Activated CD4-positive, CD25-positive, alpha-beta regulatory T cell treated with anti-CD3 and anti-CD28 coated beads, Interleukin-2, amount 50 U/mL, for 72 hours (primary cell): Measurements from ENCODE around the gene GOLGA8A.
"Not testable (repeated sequence)": the region's sequence is repeated elsewhere in the genome, so short reads cannot be mapped to it uniquely, and the experiment has no call there.

Experiments
- DNase-seq: peaks from one replicate; pipeline ENCODE4 v3.0.0; 2021

The GOLGA8A gene

GRCh38 chr15:34437687-34438086, at the start of gene GOLGA8A:
Gene GOLGA8A (minus strand): TSS chr15:34437808. CDS start chr15:34389691, 48,117 bp downstream.
- peak; percentile 84 for DNase-seq

GRCh38 chr15:34483644-34484043, 46.0 kb upstream of the GOLGA8A start:
- DNase-seq: no peak

GRCh38 chr15:34481370-34481769, 43.8 kb upstream of the GOLGA8A start:
- DNase-seq: no peak

GRCh38 chr15:34473840-34474239, 36.2 kb upstream of the GOLGA8A start:
- no peak for DNase-seq

- no peak for DNase-seq
Observed at GRCh38 chr15:34472947-34473346, 35.3 kb upstream of the GOLGA8A start.

- no peak for DNase-seq
Observed at GRCh38 chr15:34470892-34471291, 33.3 kb upstream of the GOLGA8A start.

- no peak for DNase-seq
Observed at GRCh38 chr15:34470091-34470490, 32.5 kb upstream of the GOLGA8A start.

- no peak for DNase-seq
Observed at GRCh38 chr15:34461730-34462129, 24.1 kb upstream of the GOLGA8A start.

- no peak for DNase-seq
Observed at GRCh38 chr15:34460451-34460850, 22.8 kb upstream of the GOLGA8A start.

GRCh38 chr15:34456658-34457057, 19.1 kb upstream of the GOLGA8A start:
- DNase-seq: no peak

- DNase-seq: no peak
Observed at GRCh38 chr15:34442891-34443290, 5.3 kb upstream of the GOLGA8A start.

- no peak for DNase-seq
Observed at GRCh38 chr15:34439878-34440277, 2.3 kb upstream of the GOLGA8A start.

- DNase-seq: peak; percentile 60
Observed at GRCh38 chr15:34436956-34437442, 609 bp downstream of the GOLGA8A start.

- no peak for DNase-seq
Observed at GRCh38 chr15:34436126-34436955, 1.3 kb downstream of the GOLGA8A start.

- DNase-seq: no peak
Observed at GRCh38 chr15:34435658-34436057, 1.9 kb downstream of the GOLGA8A start.

- no peak for DNase-seq
Observed at GRCh38 chr15:34434627-34435305, 2.8 kb downstream of the GOLGA8A start.

- not testable (repeated sequence) for DNase-seq
Observed at GRCh38 chr15:34433956-34434626, 3.5 kb downstream of the GOLGA8A start.

GRCh38 chr15:34430642-34431041, 7.0 kb downstream of the GOLGA8A start:
- DNase-seq: not testable (repeated sequence)

GRCh38 chr15:34423425-34424090, 14.1 kb downstream of the GOLGA8A start:
- not testable (repeated sequence) for DNase-seq

- DNase-seq: not testable (repeated sequence)
Observed at GRCh38 chr15:34420953-34421352, 16.7 kb downstream of the GOLGA8A start.

GRCh38 chr15:34418435-34418834, 19.2 kb downstream of the GOLGA8A start:
- not testable (repeated sequence) for DNase-seq

- DNase-seq: not testable (repeated sequence)
Observed at GRCh38 chr15:34409511-34409910, 28.1 kb downstream of the GOLGA8A start.

- not testable (repeated sequence) for DNase-seq
Observed at GRCh38 chr15:34408973-34409372, 28.6 kb downstream of the GOLGA8A start.
